Kasumi-1 (cell line): ENCODE measurements around the gene LMOD1.
"Not testable (repeated sequence)": the region's sequence is repeated elsewhere in the genome, so short reads cannot be mapped to it uniquely, and the experiment has no call there.

Experiments
- DNase-seq, 2 experiments: peaks; one replicate each; lab custom pipeline; 2025; lab: John Stamatoyannopoulos, UW

The LMOD1 gene

DNA sequence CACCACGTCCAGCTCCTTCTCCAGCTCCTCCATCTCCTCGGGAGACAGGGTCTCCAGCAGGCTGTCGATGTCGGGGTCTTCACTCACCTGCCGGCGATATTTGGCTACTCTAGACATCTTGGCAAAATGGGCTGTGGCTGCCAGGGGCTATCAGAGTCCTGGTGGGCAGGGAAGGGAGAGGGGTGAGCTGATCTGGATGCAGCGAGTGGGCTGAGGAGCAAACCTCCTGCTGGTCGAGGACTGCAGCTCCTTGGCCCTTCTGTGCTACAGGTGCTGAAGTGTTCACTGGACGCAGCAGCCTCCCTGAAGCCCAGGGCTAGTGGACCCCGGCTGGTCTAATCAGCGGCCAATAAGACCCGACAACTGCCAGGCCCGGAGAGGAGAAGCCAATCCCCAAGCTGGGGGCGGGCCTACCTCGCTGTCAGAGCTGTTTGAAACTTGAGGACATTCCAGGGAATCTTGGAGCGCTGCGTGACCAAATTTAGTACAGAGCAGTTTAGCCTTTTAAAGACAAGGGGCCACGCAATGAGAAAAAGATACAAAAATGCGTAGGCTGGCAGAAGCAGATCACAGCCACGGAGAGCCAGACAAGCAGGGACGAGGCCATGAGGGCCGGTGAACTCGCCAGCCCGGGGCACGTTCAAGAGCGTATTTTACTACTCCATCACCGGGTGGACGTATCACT is at the start of gene LMOD1:
TSS of gene LMOD1 (minus strand) at position 325 of the 685 bp plus-strand sequence. CDS start at position 117, 208 bp downstream.
- DNase-seq, result peak in 1 of 2 experiments; percentile 6

DNA sequence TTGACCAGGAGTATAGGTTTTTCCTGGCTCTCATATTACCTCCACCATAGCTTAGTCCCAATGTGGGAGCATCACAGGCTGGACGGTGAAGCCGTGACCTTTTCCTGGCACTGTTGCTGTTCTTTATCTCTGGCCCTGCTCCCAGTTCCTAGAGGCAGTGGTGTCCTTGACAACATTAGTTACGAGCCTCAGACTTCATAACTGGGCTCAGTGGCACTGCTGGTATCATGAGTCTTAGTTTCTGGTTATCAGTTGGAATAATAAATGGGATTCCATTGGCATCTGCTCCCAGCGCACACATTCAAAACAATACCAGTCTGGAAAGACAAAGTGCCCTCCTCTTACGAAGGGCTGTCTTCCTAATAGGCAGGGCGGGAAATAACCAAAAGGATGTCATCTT is 44.1 kb upstream of the LMOD1 start:
- no peak for DNase-seq

DNA sequence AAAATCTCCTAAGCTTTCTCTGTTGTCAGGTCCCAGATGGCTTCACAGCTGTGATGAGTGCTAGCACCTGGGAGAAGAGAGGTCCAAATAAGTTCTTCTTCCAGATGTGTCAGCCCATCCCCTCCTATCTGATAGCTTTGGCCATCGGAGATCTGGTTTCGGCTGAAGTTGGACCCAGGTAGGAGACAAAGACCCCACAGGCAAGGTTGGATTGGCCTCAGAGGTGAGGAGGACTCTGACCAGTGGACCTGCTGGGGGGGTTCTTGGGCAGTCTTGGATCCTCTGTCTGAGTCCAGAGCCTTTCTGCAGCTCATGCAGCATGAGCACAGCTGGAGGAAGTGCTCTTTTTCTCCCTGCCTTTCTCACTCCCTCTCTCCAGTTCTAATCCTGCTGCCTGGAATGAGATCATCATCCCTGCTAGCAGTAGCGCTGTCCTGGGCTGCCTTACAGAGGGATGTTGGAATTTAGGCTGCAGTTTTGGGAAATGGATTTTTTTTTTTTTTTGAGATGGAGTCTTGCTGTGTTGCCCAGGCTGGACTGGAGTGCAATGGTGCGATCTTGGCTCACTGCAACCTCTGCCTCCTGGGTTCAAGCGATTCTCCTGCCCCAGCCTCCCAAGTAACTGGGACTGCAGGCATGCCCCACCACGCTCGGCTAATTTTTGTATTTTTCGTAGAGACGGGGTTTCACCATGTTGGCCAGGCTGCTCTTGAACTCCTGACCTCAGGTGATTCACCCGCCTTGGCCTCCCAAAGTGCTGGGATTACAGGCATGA is 43.2 kb upstream of the LMOD1 start:
- DNase-seq, result no peak

DNA sequence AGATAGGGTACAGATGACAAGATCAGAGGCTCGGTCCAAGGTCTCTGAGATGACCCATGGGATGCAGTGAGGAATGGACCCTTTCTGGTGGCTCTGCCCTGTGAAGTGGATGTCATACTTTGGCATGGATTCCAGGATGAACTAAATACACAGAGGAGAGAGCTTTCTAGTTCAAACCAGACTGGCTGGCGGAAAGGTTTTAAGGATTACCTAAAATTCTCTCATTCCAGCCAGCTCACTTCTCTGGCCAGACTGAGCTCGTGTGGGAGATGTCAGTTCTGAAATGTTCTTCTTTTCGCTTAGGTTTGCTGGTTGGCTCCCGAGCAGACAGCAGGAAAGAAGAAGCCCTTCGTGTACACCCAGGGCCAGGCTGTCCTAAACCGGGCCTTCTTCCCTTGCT is 42.3 kb upstream of the LMOD1 start:
- DNase-seq, result no peak

DNA sequence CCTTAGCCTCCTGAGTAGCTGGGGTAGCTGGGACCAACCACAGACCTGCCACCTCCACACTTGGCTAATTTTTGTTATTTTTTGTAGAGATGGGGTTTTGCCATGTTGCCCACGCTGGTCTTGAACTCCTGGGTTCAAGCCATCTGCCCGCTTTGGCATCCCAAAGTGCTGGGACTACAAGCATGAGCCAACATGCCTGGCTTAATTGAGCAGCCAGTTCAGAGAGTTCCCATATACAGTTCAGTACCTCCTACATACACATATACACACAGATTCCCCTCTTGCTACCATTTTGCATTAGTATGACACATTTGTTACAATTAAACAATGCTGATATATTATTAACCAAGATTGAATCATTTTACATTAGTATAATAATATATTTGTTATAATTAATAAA is 39.0 kb upstream of the LMOD1 start:
- no peak for DNase-seq

DNA sequence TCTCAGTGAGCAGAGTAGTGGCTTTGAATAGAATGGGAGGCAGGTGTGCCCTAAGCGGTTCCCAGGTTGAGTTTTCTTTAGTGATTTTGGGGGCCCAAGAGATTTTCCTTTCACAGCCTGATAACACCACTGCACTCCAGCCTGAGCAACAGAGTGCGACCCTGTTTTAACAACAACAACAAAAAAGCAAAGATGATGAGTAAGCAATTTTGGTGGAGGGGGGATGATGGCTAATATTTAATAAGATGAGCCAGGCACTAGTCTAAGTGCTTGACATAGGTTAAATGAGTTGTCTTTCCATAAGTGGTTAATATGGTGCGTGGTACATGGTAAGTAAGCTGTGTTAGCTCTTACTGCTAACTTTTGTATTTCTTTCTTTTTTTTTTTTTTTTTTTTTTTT is 38.1 kb upstream of the LMOD1 start:
- DNase-seq, result no peak

DNA sequence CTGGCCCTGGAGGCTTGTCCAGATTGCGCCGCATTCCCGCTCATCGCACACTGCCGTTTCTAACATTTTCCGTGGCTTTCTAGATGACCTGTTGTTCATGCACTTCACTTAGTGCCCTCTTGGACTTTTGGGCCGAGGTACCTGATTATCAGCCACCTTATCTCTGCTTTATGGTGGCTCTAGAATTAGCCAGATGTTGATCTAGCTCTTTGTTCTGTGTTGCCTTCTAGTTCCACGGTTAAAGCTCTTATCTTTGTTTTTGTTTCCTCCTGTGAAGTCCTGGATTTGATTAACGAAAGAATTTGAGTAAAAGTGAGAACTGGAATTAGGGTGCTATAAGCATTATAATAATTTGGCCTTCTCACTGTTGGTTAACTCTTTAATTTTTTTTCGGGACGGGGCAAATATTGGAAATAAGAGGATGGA is 37.0 kb upstream of the LMOD1 start:
- no peak for DNase-seq

DNA sequence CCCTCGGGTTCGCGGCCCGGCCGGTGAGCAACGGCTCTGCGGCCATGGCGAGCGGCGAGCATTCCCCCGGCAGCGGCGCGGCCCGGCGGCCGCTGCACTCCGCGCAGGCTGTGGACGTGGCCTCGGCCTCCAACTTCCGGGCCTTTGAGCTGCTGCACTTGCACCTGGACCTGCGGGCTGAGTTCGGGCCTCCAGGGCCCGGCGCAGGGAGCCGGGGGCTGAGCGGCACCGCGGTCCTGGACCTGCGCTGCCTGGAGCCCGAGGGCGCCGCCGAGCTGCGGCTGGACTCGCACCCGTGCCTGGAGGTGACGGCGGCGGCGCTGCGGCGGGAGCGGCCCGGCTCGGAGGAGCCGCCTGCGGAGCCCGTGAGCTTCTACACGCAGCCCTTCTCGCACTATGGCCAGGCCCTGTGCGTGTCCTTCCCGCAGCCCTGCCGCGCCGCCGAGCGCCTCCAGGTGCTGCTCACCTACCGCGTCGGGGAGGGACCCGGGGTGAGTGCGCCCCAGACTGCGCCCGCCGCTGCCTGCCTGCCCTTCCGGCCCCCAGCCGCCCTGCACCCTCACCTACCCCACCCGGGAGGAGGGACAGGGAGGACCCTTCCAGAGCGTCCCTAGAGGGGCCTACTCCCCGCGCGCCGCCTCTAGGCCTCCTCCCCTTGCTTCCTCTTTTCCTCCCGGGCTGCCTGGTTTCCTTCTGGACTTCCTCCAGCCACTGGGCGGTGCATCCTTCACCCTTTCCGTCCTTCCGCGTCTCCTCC is 36.5 kb upstream of the LMOD1 start, which contains the start of gene RNPEP:
TSS of gene RNPEP (plus strand) at position 26 of the 757 bp plus-strand sequence. CDS start at position 45, 19 bp downstream.
- peak; percentile 78 to 80 for DNase-seq

DNA sequence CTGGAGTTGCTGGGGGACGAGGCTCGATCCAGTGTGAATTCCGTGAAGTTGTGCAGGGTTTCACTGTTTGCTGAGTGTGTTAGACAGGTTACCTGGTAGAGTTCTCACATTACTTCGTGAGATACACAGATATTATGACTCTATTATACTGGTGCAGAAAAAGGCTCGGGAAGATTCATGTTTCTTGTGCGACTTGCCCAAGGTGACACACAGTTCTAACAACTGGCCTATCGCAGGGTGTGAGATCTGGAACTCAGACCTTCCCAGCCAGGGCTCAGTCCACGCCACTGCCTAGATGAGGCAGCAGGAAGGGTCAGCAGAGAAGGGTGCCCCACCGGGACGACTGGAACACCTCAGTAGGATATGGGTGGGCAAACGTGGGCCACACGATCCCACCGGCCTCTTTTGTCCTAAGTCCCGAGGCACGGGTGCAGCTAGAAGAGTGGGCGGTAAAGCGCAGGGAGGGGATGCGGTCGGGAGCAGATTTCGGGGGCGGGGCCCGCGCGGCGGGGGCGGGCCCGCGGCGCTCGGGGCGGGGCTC is 35.8 kb upstream of the LMOD1 start:
- peak; percentile 37 to 43 for DNase-seq

DNA sequence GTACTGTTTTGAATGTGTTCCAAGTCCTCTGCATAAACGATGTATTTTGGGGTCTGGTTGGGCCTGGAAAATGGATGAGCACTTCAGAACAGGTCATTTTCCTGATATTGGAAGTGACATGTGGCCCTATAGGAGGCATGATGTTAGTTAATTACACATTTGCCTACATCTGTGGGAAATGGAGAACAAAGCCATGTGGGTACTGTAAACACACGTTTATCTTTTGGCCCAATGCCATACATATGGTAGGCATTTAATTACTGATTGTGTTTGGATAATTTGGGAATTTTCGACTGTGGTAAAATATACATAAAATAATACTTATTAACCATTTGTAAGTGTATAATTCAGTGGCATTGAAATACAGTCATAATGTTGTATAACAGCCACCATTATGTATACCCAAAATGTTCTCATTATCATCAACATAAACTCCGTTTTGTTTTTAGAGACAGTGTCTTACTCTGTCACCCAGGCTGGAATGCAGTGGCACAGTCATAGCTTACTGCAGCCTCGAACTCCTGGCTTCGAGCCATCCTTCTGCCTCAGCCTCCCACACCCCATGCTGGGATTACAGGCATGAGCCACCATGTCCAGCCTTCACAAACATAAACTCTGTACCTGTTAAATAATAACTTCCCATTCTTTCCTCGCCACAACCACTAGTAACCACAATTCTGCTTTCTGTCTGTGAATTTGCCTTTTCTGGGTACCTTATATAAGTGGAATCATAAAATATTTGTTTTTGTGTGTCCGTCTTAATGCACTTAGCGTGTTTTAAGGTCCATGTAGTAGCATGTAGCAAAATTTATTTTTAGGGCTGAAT is 24.2 kb upstream of the LMOD1 start:
- no peak for DNase-seq

DNA sequence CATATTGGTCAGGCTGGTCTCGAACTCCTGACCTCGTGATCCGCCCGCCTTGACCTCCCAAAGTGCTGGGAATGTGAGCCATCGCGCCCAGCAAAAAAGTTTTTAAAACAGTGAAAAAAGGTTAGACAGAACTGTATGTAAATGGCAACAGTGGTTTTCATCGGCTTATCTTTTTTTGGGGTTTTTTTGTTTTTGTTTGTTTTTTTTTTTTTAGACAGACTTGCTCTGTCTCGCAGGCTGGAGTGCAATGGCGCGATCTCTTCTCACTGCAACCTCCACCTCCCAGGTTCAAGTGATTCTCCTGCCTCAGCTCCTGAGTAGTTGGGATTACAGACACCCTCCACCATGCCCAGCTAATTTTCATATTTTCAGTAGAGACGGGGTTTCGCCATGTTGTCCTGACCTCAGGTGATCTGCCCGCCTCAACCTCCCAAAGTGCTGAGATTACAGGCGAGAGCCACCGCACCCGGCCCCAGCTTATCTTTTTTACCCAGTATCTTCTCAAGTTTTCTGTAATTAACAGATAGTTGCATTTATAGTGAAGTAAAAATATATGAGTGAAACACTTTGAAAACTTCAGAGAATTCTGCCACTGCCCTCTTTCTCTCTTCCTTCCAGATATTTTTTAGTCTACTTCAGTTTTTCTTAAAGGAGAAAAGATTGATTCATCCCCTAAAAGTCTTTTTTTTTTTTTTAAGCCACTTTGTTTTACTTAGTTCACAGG is 22.0 kb upstream of the LMOD1 start:
- DNase-seq, result no peak

DNA sequence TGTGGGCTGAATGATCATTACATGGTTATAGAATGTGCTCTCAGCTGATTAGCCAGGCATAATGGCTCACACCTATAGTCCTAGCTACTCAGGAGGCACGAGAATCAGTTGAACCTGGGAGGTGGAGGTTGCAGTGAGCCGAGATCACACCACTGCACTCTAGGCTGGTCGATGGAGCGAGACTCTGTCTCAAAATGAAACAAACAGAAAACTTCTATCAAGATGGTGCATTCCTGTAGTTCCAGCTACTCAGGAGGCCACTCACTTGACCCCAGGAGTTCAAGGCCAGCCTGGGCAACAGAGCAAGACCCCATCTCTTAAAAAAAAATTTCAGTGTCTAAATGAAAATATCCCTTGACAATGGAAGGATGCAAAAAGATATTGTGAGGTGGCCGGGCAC is 19.8 kb upstream of the LMOD1 start:
- DNase-seq, result no peak

DNA sequence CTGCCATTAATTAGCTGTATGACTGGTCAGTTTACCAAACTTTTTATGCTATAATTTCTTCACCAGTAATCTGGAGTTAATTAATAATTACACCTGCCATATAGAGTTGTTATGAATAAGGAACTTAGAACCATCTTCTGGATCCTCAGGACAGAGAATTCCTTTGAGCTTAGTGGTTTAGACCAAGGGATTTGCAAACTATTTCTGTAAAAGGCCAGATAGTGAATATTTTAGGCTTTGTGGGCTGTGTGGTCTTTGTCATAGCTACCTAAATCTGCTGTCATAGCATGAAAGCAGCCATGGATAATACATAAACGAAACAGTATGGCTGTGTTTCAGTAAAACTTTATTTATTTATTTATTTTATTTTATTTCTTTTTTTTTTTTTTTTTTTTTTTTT is 17.9 kb upstream of the LMOD1 start:
- no peak for DNase-seq

DNA sequence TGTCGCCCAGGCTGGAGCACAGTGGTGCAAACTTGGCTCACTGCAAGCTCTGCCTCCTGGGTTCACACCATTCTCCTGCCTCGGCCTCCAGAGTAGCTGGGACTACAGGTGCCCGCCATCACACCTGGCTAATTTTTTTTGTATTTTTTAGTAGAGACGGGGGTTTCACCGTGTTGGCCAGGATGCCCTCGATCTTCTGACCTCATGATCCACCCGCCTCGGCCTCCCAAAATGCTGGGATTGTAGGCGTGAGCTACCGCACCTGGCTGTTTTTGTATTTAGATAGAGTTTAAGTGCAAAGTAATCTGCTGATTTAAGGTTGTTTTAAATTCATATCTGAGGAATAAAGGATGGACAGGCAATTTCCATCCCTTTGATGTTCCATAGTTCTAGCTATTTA is 16.0 kb upstream of the LMOD1 start:
- DNase-seq, result not testable (repeated sequence)

DNA sequence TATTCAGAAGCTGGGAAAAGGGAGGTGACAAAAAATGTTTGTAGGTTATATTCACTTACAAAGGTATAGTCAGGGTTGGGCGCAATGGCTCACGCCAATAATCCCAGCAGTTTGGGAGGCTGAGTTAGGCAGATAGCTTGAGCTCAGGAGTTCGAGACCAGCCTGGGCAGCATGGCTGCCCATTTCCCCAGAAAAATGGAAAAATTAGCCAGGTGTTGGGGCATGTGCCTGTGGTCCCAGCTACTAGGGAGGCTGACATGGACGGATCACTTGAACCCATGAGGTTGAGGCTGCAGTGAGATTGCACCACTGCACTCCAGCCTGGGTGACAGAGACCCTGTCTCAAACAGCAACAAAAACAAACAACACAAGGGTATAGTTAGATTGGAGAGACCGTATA is 12.0 kb upstream of the LMOD1 start:
- DNase-seq, result no peak

DNA sequence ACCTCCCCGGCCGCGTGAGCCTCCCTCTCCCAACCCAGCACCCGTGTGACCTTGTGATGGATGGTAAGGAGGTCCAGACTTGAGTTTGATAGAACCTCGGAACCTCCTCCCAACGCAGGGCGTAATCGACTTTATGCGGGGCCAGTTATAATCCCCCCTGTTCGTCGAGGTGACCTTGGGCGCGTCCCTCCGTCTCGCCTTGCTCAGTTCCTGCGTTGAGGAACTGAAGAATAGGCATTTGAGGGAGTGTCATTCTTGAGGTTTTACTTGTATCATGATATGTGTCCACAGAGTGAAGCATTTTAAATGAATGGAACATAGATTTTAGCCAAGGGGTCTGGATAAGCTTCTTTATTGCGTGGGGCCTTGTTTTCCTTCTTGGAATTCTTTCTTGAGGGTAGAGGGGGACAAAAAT is 9.4 kb upstream of the LMOD1 start:
- DNase-seq, result peak; percentile 36 to 53

DNA sequence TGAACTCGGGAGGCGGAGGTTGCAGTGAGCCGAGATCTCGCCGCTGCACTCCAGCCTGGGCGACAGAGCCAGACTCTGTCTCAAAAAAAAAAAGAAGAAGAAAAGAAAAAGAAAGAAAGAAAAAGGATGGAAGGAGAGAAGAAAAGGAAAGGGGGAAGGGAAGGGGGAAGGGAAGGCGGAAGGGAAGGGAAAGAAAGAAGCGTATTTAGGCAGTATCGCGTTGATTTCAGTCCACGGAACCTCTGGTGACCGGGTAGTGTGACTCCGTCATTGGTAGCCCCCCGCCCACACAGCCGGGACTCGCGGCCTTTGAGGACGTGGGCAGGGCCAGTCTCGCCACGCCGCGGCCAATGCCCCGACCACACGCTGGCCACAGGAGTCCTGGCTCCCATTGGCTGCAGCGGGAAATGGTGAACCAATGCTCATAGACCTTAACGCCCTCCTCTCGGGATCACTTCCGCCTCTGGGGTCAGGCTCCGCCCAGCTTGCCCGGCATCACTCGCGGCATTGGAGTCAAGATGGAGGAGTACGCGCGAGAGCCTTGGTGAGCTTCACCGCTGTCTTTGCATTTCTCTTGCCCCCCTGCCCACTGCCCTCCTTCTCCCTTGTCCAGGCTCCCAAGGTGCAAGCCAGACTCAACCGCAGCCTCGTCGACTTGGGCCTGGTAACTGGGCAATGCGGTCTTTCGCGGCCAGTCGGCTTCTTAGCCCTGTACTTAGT is 8.8 kb upstream of the LMOD1 start, which contains the start of gene TIMM17A:
TSS of gene TIMM17A (plus strand) at position 495 of the 720 bp plus-strand sequence. CDS start at position 519, 24 bp downstream.
- peak; percentile 96 to 97 for DNase-seq

DNA sequence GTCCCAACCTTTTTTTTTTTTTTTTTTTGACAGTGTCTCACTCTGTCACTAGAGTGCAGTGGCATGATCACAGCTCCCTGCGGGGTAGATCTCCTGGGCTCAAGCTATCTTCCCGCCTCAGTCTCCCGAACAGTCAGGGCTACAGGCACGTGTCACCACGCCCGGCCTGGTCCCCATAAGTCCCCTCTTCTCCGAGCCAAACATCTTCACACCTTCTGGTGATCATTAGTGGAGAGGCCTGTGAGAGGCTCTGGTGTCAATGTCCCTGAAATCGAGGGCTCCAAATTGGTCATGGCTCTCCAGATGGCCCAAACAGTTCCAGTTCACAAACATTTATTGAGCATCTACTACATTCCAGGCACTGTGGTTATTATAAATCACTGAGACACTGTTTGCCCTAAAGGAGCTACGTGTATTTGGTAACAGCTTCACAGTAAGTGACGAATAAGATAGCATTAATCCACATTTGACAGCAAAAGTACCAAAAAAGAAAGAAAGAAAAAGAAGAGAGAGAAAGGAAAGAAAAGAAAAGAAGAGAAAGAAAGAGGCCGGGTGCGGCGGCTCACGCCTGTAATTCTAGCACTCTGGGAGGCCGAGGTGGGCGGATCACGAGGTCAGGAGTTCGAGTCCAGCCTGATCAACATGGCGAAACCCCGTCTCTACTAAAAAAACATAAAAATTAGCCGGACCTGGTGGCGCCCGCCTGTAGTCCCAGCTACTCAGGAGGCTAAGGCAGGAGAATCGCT is 8.1 kb upstream of the LMOD1 start:
- no peak for DNase-seq

DNA sequence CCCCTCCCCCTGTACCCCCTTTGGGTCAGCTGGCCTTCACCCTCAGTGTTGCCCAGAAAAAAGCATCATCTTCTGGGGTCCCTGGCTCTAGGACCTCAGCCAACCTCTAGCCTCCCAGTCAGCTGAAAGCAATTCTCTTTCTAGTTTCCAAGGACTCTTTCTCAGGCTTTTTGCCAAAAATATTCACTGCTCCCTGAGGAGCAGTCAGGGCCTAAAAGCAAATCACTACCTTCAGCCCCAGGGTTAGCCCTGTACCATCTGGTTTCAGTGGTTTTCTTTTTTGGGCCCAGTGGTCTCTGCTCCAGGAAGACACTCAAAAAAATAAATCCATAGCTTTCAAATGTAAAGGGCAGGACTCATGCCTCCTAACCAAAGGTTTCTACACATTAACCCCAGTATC is 3.1 kb upstream of the LMOD1 start:
- DNase-seq, result no peak
